Cardiac septum (tissue), 1 donor: ENCODE data around the gene ITGA11. TPM values are rescaled to one million over a fixed set of nuclear protein-coding genes. Genes with fewer than 3 reads are reported as not detected.
"Not testable (repeated sequence)": the region's sequence is repeated elsewhere in the genome, so short reads cannot be mapped to it uniquely, and the experiment has no call there.

Source experiments
- DNase-seq: peaks from one replicate; pipeline ENCODE4 v3.0.0-alpha.2; 2020; ENCODE audit warnings: low spot score
- intact Hi-C: fragments of 100-400 bp; cut with DNase I; formaldehyde crosslinking; loops from one replicate; pipeline ENCODE4 v1.14.0; 2022
- total RNA-seq: library from RNA; stranded (reverse); fragmentation: NEBNext Ultra II Directional; extraction: Animal tissue kit (Norgen Biotek cat#: 25700); gene quantifications from one replicate; pipeline ENCODE4 v1.2.1, GENCODE V29; 2021
- donor health status: DM: no; HTN: no; CAD: no.

Gene ITGA11
- total RNA-seq, 1 donor from 2014 or later: 9.3 TPM

DNA sequence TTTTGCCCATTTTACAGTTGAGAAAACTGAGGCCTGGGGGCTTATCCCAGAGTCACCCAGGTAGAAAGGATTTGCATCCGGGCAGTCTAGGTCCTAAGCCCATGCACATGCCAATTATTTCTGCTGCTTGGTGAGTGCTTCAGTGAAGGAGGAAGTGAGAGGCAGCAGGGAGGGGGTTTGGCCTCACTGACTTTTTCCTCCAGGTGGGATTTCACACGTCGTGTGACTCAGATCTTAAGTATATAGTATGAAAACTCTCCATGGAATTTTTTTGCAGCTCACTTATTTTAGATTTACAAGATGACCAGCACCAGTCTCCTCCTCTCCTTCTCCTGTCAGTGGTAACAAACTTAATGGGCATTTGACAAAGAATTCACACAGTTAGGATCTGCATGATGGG is 4.6 kb downstream of the ITGA11 start:
- DNase-seq: peak; percentile 31
- intact Hi-C loops: no loop called here

GRCh38 chr15:68426116-68426515 is 5.8 kb downstream of the ITGA11 start:
- no peak for DNase-seq
- intact Hi-C loops: no loop called here

DNA sequence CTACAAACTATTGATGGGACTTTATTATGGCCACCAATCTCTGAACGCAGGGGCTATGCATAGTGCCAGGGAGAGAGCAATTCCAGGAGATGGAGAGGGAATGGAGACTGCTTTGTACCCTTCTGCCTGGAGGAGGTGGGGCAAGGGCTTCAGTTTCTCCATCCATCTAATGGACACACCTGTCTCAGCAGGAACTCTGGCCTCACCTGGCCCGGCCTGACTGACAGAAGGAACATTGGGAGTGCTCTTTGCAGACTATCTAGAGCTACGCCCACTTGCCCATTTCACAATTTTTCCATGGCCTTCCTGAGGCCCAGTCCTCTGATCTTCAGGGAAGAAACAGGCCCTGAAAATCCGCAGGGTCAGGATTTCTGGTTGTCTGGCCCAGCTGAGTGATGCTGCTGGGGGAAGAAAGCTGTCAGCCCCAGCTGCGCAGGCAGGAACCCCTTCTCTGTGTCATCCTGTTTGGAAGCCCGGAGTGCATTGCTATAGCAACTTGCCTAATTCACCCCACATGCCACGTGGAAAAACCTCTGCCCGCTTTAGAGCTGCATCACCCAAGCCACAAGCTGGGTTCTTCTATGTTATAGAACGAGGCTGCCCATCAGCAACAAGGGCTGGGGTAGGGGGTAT is 6.4 kb downstream of the ITGA11 start:
- intact Hi-C loops: no loop called here
- DNase-seq: no peak

DNA sequence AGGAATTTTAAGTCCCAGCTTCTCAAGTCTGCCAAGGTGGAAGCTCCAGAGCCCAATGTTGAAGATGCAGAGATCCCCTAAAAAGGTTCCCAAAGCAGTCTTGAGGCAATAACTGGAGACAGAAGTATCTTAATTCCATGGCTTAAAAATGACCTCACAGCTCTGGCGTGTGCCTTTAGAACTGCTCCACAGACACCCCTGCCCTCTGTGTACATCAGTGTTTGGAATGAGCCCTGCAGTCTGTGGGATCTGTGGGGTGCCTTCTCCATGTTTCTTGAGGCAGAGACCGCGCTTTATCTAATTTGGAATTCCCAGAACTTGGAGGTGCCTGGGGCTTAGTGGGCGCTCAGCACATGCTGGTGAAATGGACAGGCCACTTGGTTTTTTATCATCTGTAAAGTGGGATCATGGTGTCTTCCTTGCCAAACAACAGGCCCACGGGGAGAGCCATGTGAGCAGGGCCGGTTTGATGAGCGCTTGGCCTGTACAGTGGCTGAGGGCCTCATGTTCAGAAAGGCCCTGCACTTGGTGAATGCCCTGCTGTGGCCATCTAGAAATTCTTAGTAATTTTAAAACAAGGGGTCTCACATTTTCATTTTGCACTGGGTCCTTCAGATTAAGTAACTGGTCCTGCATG is 7.1 kb downstream of the ITGA11 start:
- intact Hi-C loops: no loop called here
- peak; percentile 38 for DNase-seq

GRCh38 chr15:68423359-68424296 is 8.3 kb downstream of the ITGA11 start:
- peak; percentile 74 for DNase-seq
- intact Hi-C loops: no loop called here

DNA sequence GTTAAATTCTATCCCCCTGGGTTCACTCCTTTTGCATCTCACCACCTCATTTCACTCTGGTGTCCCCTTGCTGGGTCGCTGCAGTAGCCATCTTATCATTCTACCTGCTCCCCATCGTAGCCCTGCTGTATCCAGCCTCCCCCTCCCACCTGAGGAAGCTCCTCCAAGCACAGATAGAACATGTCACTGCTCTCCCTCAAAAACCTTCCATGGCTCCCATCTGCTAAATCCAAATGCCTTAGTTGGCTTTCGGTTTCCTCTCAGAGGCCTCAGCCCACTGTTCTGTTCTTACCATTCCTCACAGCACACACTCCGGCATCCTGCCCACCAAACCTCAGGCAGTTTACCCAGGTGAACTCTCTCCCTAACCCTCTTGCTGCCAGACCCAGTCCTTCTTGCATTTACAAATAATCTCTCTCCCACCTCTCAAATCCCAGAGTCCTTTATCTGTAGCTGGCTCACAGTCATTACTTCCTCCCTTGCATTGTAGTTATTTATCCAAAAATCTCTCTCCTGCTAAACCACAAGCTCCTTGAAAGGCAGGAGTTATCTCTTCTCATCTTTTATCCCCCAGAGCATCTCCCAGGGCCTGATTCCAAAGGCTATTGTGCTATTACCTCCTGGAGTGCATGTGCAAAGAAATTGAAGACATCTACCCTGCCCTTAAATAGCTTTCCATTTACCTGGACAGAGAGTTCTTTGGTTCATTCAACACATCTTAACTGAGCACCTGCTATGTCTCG is 9.4 kb downstream of the ITGA11 start:
- peak; percentile 39 for DNase-seq
- intact Hi-C loops: not testable (repeated sequence)

- DNase-seq: peak; percentile 57
- intact Hi-C loops: no loop called here
These were observed 10.1 kb downstream of the ITGA11 start for GRCh38 chr15:68421798-68422402.

DNA sequence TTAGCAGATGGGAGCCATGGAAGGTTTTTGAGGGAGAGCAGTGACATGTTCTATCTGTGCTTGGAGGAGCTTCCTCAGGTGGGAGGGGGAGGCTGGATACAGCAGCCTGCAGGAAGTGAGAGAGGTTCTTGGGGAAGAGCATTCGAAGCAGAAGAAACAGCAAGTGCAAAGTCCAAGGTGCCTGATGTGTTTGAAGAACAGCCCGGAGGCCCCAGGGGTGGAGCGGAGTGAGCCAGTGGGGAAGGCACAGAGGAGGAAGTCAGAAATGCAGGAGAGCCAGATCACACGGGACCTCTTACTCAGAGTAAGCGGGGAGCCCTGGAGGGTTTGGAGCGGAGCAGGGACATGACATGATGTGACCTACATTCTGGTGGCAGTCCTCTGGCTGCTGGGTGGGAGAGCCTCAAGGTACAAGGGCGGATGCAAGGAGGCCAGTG is 10.8 kb downstream of the ITGA11 start:
- DNase-seq: peak; percentile 64
- intact Hi-C loops: no loop called here

DNA sequence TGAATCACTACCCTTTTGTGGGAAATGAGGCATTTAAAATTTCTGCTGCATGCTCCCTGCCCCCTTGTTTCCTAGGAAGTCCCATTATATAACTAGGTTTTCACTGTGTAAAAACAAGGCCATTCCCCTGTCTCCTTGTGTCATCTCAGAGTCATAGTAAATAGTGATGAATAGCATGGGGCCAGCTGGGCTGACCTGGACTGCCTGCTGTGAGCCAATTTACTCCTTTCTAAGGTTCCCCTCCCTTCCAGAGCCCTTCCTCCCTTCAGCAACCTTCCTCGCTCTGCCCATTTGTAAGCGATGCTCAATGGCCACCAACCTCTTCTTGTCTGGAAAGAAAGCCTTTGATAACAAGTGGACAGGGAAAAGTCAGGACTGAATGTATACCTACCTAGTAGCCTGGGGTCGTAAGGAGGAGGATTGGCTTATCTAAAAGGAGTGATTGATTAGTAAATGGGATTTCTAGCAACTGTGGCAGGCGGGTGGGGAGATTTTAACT is 11.7 kb downstream of the ITGA11 start:
- intact Hi-C loops: no loop called here
- DNase-seq: peak; percentile 50

DNA sequence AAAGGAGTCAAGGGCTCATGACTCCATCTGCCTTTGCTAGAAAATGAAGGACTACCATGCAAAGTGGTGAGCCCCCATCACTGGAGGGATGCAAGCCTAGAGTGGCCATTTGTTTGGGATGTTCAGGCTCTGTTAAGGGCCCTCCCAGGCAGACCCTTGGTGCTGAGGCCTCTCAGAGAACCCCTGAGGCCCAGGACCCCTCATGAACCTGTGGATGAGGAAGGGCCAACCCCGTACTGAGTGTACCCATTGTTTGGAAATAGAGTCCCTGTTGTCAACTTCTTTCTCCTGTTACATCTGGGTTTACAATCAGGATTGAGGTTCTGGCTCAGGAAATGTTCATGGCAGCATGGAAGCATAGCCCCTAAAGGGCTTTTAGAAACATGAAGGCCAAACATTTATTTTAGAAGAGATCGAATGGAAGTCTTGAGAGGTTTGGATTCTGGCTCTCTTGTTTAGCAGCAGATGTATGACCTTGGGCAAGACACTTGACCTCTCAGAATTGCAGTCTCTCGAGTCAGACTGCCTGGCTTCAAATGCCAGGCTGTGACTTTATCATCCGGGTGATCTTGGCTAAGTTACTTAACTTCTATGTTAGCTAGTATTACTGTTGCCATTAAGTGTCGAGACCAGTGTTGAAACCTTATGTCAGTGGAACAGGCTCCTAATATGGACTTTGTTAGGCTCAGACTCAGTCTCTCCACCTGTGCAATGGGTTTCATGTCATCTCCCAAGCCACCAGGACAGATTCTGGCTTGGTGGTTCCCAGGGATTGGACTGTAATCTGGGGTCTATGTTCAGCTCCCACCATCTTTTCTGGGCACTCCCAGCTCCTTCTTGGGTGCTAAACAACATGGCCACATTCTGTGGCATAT is 12.4 kb downstream of the ITGA11 start:
- peak; percentile 7 for DNase-seq
- intact Hi-C loops: no loop called here

GRCh38 chr15:68418611-68419161 is 13.3 kb downstream of the ITGA11 start:
- peak; percentile 49 for DNase-seq
- intact Hi-C loops: no loop called here

- no peak for DNase-seq
- intact Hi-C loops: no loop called here
These were observed 14.1 kb downstream of the ITGA11 start for GRCh38 chr15:68417897-68418296.

DNA sequence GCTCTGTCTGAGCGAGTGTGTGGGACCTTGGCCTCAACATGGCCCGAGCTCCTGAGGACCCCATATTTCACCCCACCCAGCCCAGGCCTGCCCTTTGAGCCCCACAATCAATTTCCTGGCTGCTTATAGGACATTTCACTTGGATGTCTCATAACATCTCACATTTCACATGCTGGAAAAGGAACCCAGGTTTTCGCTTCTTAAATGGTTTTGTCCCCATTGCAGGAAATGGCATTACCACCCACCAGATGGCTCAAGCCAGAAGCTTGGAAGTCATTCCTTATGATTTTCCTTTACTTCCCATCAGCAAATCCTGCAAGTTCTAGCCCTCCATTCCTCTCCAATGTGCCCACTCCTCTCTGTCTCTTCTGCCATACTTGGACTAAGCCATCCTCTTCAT is 14.9 kb downstream of the ITGA11 start:
- peak; percentile 22 for DNase-seq
- intact Hi-C loops: no loop called here

DNA sequence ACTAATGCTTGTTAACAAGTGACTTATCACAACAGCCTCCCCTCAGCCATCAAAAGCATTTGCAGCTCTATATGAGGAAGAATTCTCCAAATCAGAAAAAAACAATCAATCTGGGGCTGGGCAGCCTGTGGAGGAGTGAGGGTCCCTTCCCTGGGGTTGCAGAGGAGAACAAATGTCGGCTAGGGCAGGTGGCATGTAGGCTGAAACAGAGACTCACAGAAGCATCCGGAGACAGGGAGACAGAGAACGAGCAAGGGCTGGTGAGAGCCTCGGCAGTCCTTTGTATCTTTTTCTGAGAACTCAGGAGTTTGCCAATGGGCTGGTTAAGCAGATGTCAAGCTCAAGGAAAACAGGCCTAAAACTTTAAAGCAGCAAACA is 15.8 kb downstream of the ITGA11 start:
- DNase-seq: peak; percentile 49
- intact Hi-C loops: no loop called here

DNA sequence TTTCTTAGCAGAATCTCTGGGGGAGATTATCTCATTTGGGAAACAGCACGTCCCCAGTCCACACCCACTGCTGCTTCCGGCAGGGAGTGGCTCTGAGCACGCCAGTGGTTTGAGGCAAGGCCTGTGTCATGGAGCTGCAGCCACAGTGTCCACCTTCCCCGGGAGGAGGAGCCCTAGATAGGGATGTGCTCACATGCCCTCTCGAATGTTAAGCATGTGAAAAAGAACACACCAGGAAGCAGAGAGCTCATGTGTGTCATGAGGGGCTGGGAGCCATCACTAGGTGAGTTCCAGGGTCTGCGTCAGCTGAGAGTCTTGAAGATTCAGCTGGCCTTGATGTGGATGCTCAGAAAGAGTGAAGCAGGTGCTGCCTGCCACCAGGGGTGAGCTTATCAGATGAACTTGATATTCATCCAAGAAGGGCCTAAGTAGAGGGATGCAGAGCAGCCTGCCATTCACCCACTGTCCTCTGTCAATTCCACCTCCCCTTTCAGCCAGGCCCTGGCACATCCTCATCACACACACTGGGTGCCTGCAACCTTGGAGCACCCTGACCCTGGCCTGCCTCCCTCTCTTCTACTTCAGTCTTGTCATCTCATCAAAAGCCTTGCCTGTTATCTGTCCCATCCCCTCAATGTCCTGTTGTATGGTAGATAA is 16.3 kb downstream of the ITGA11 start:
- DNase-seq: peak; percentile 67
- intact Hi-C loops: no loop called here

DNA sequence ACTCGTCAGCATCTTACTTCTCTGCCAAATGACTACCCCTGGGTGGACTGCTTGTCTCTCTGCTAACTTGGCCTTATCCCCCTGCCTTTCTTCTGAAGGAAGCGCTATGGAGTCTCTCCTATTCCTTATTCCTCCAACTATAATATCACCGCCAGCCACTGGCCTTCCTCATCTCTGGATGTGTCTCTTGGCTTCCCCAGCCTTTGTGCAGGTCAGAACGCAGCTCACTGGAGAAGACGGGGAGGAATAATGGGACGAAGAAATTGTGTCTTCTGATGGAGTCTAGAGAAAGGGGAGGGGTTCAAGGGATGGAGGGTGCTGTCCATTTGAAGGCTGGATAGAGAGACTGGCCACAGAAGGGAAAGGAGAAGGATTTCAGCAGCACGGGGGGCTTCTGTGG is 16.9 kb downstream of the ITGA11 start:
- intact Hi-C loops: no loop called here
- peak; percentile 26 for DNase-seq

DNA sequence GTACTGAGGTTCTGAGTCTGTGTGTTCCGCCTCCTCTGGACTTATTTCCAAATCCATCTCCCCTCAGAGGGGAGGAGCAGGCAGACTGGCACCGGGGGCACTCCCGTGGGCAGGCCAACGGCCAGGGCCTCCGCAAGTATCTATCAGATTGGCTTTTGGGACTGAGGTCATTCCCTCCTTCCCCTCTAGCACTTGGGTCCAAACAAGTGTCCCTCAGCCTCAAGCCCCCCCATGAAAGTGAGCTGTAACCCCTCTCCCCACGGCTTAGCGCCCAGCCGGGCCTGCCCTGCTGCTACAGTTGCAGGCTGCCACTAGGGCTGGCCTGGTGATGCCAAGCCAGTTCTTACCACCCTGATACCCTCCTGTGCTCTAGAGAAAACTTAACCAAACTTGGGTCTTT is 17.4 kb downstream of the ITGA11 start:
- intact Hi-C loops: no loop called here
- peak; percentile 56 for DNase-seq

- intact Hi-C loops: no loop called here
- DNase-seq: peak; percentile 33
These were observed 17.8 kb downstream of the ITGA11 start for GRCh38 chr15:68414206-68414555.
